GM21723 (cell line): Measurements from ENCODE around the gene UNC13D.
"Not testable (repeated sequence)": the region's sequence is repeated elsewhere in the genome, so short reads cannot be mapped to it uniquely, and the experiment has no call there.

Source experiments
- ATAC-seq: cut with Tn5 transposase; IDR thresholded peaks from one replicate; pipeline ENCODE4 v1.9.1; 2021; ENCODE audit warnings: mild to moderate bottlenecking, moderate library complexity; ENCODE audit not compliant: unreplicated experiment

UNC13D gene

GRCh38 chr17:75822119-75822799, 21.9 kb downstream of the UNC13D start:
- no peak for ATAC-seq

- ATAC-seq: no peak
Measured at GRCh38 chr17:75821552-75821951, 22.7 kb downstream of the UNC13D start.

GRCh38 chr17:75820094-75821080, 23.8 kb downstream of the UNC13D start:
- no peak for ATAC-seq

GRCh38 chr17:75819678-75820077, 24.5 kb downstream of the UNC13D start:
- ATAC-seq: no peak

GRCh38 chr17:75819116-75819515, 25.1 kb downstream of the UNC13D start:
- no peak for ATAC-seq

- no peak for ATAC-seq
Measured at GRCh38 chr17:75818326-75818885, 25.8 kb downstream of the UNC13D start.

GRCh38 chr17:75817571-75817970, 26.6 kb downstream of the UNC13D start:
- ATAC-seq: no peak

- no peak for ATAC-seq
Measured at GRCh38 chr17:75816693-75817092, 27.5 kb downstream of the UNC13D start.

- no peak for ATAC-seq
Measured at GRCh38 chr17:75815399-75815798, 28.8 kb downstream of the UNC13D start.

- ATAC-seq: no peak
Measured at GRCh38 chr17:75814900-75815373, 29.3 kb downstream of the UNC13D start.

GRCh38 chr17:75814021-75814395, 30.2 kb downstream of the UNC13D start:
- no peak for ATAC-seq

- ATAC-seq: no peak
Measured at GRCh38 chr17:75813081-75814020, 30.9 kb downstream of the UNC13D start.

- ATAC-seq: no peak
Measured at GRCh38 chr17:75812096-75813013, 31.8 kb downstream of the UNC13D start.

GRCh38 chr17:75811174-75811573, 33.0 kb downstream of the UNC13D start:
- no peak for ATAC-seq

- not testable (repeated sequence) for ATAC-seq
Measured at GRCh38 chr17:75810756-75811155, 33.4 kb downstream of the UNC13D start.

GRCh38 chr17:75810216-75810615, 34.0 kb downstream of the UNC13D start:
- ATAC-seq: no peak

- no peak for ATAC-seq
Measured at GRCh38 chr17:75809631-75810111, 34.5 kb downstream of the UNC13D start.

- no peak for ATAC-seq
Measured at GRCh38 chr17:75808905-75809621, 35.1 kb downstream of the UNC13D start.

- ATAC-seq: no peak
Measured at GRCh38 chr17:75808549-75808904, 35.7 kb downstream of the UNC13D start.
